IMR-90 (cell line): Measurements from ENCODE around the gene TFEB. TPM values are rescaled to one million over a fixed set of nuclear protein-coding genes. Genes with fewer than 3 reads are reported as not detected.

ENCODE experiments used
- ATAC-seq: fragments of 200-7000 bp; cut with Tn5 transposase; 2 replicates; pipeline ENCODE4 v1.9.1; 2020; ENCODE audit warnings: low read depth, mild to moderate bottlenecking, moderate library complexity
- BruUV-seq: library from RNA; stranded (reverse); fragments of 400-500 nt; replicated peaks from 2 replicates; lab custom pipeline; 2021; lab: Mats Ljungman, UMichigan
- CTCF ChIA-PET: fragments of 300-600 bp; formaldehyde crosslinking; extraction: SDS; loops from one replicate; lab custom pipeline; 2021; ENCODE audit warnings: antibody characterized with exemption; lab: Yijun Ruan, JAX
- POLR2A ChIA-PET: fragments of 300-600 bp; sonication (Branson Sonifier 250); formaldehyde crosslinking; loops from one replicate; lab custom pipeline; 2022; ENCODE audit warnings: antibody characterized with exemption; ENCODE audit not compliant: unreplicated experiment; lab: Charles Lee
- DNase-seq: peaks from one replicate; pipeline ENCODE4 v3.0.0; 2013
- H2AFZ ChIP-seq: replicated peaks from 2 replicates; pipeline ENCODE3; 2013; ENCODE audit warnings: low read length, mild to moderate bottlenecking; ENCODE audit not compliant: poor library complexity
- H2AK5ac ChIP-seq: 2 replicates; pipeline ENCODE4 v1.6.1; 2013; ENCODE audit warnings: low read depth, low read length, inconsistent platforms
- H2AK9ac ChIP-seq: replicated peaks from 2 replicates; pipeline ENCODE3; 2013; ENCODE audit warnings: mild to moderate bottlenecking, low read depth, low read length, moderate library complexity; ENCODE audit not compliant: poor library complexity
- H2BK120ac ChIP-seq: 2 replicates; pipeline ENCODE4 v1.6.1; 2013; ENCODE audit warnings: low read depth, low read length, inconsistent platforms
- H2BK15ac ChIP-seq: 3 replicates; pipeline ENCODE4 v1.6.1; 2013; ENCODE audit warnings: low read depth, low read length, inconsistent platforms
- H2BK20ac ChIP-seq: 2 replicates; pipeline ENCODE4 v1.6.1; 2013; ENCODE audit warnings: low read depth, mild to moderate bottlenecking, inconsistent platforms, low read length, moderate library complexity
- H2BK5ac ChIP-seq: 2 replicates; pipeline ENCODE4 v1.6.1; 2013; ENCODE audit warnings: mild to moderate bottlenecking, low read depth, low read length, inconsistent platforms; ENCODE audit not compliant: poor library complexity, severe bottlenecking
- H3K14ac ChIP-seq: replicated peaks from 2 replicates; pipeline ENCODE4 v1.6.1; 2013; ENCODE audit warnings: low read depth, low read length, inconsistent platforms
- H3K18ac ChIP-seq: 2 replicates; pipeline ENCODE4 v1.6.1; 2013; ENCODE audit warnings: low read depth, low read length, control low read depth
- H3K23ac ChIP-seq: 2 replicates; pipeline ENCODE4 v1.6.1; 2013; ENCODE audit warnings: low read depth, low read length, inconsistent platforms
- H3K27ac ChIP-seq: 2 replicates; pipeline ENCODE4 v1.5.1; 2013; ENCODE audit warnings: mild to moderate bottlenecking, control low read depth, low read length; ENCODE audit not compliant: insufficient read depth
- H3K27me3 ChIP-seq: 2 replicates; pipeline ENCODE4 v1.6.1; 2013; ENCODE audit warnings: low read length; ENCODE audit not compliant: control insufficient read depth, insufficient read depth
- H3K36me3 ChIP-seq: 2 replicates; pipeline ENCODE4 v1.6.1; 2013; ENCODE audit warnings: low read length, mixed read lengths; ENCODE audit not compliant: control insufficient read depth, insufficient read depth
- H3K4ac ChIP-seq: 2 replicates; pipeline ENCODE4 v1.6.1; 2013; ENCODE audit warnings: low read depth, low read length, inconsistent platforms
- H3K4me1 ChIP-seq: 2 replicates; pipeline ENCODE4 v1.6.1; 2013; ENCODE audit warnings: low read length, mixed read lengths; ENCODE audit not compliant: control insufficient read depth, insufficient read depth
- H3K4me2 ChIP-seq: 2 replicates; pipeline ENCODE4 v1.6.1; 2013; ENCODE audit warnings: low read depth, mild to moderate bottlenecking, control low read depth, low read length, moderate library complexity
- H3K4me3 ChIP-seq: 2 replicates; pipeline ENCODE4 v1.5.1; 2013; ENCODE audit warnings: low read depth, mild to moderate bottlenecking, control low read depth, low read length, moderate library complexity; ENCODE audit not compliant: insufficient read depth
- H3K56ac ChIP-seq: 2 replicates; pipeline ENCODE4 v1.6.1; 2013; ENCODE audit warnings: low read length, inconsistent platforms; ENCODE audit not compliant: insufficient read depth; ENCODE audit errors: extremely low read depth
- H3K79me1 ChIP-seq, 2 experiments: 2 replicates each; pipeline ENCODE4 v1.6.1; 2013; ENCODE audit warnings: low read length in 2 of 2, inconsistent platforms in 1 of 2, low read depth in 1 of 2
- H3K9ac ChIP-seq: 2 replicates; pipeline ENCODE4 v1.6.1; 2013; ENCODE audit warnings: low read depth, low read length, control low read depth
- H3K9me1 ChIP-seq: 2 replicates; pipeline ENCODE4 v1.6.1; 2013; ENCODE audit warnings: low read length, inconsistent platforms; ENCODE audit not compliant: insufficient read depth
- H3K9me3 ChIP-seq: 2 replicates; pipeline ENCODE4 v1.6.1; 2013; ENCODE audit warnings: low read length; ENCODE audit not compliant: control insufficient read depth, insufficient read depth
- H4K20me1 ChIP-seq: 2 replicates; pipeline ENCODE4 v1.6.1; 2013; ENCODE audit warnings: low read length, inconsistent platforms; ENCODE audit not compliant: insufficient read depth
- H4K5ac ChIP-seq: 2 replicates; pipeline ENCODE4 v1.6.1; 2013; ENCODE audit warnings: mild to moderate bottlenecking, low read depth, low read length, control low read depth
- H4K8ac ChIP-seq, 2 experiments: 2 replicates each; pipeline ENCODE4 v1.6.1; 2013; ENCODE audit warnings: low read depth in 2 of 2, low read length in 2 of 2, control low read depth in 1 of 2, inconsistent platforms in 1 of 2
- H4K91ac ChIP-seq: 2 replicates; pipeline ENCODE4 v1.6.1; 2013; ENCODE audit warnings: low read depth, low read length, inconsistent platforms; ENCODE audit not compliant: insufficient read depth
- BHLHE40 ChIP-seq: fragments of 150-350 bp; IDR thresholded peaks from 2 replicates; pipeline ENCODE4 v1.6.1; 2016; ENCODE audit warnings: mild to moderate bottlenecking, low read depth, low read length
- CEBPB ChIP-seq: IDR thresholded peaks from 2 replicates; pipeline ENCODE4 v1.6.1; 2012; ENCODE audit warnings: low read depth, low read length, improper control_type of control experiment
- CHD1 ChIP-seq: IDR thresholded peaks from 2 replicates; pipeline ENCODE4 v1.6.1; 2012; ENCODE audit warnings: low read depth, low read length, improper control_type of control experiment
- FOS ChIP-seq: fragments of 150-350 bp; IDR thresholded peaks from 2 replicates; pipeline ENCODE4 v1.6.1; 2016; ENCODE audit warnings: low read depth, low read length
- MAFK ChIP-seq: IDR thresholded peaks from 2 replicates; pipeline ENCODE4 v1.6.1; 2012; ENCODE audit warnings: low read depth, low read length, improper control_type of control experiment
- MAZ ChIP-seq: IDR thresholded peaks from 2 replicates; pipeline ENCODE4 v1.6.1; 2012; ENCODE audit warnings: low read depth, mild to moderate bottlenecking, low read length, improper control_type of control experiment, moderate library complexity, borderline replicate concordance
- MXI1 ChIP-seq: IDR thresholded peaks from 2 replicates; pipeline ENCODE4 v1.6.1; 2012; ENCODE audit warnings: low read depth, mild to moderate bottlenecking, low read length, moderate library complexity, borderline replicate concordance
- NFE2L2 ChIP-seq: fragments of 150-350 bp; IDR thresholded peaks from 2 replicates; pipeline ENCODE4 v1.6.1; 2016; ENCODE audit warnings: low read depth, mild to moderate bottlenecking, low read length
- POLR2A ChIP-seq: IDR thresholded peaks from 2 replicates; pipeline ENCODE4 v1.6.1; 2012; ENCODE audit warnings: mild to moderate bottlenecking, low read depth, low read length
- RAD21 ChIP-seq: IDR thresholded peaks from 2 replicates; pipeline ENCODE4 v1.6.1; 2012; ENCODE audit warnings: low read length, improper control_type of control experiment
- RCOR1 ChIP-seq: IDR thresholded peaks from 2 replicates; pipeline ENCODE4 v1.6.1; 2012; ENCODE audit warnings: mild to moderate bottlenecking, low read length, improper control_type of control experiment; ENCODE audit not compliant: insufficient replicate concordance
- RFX5 ChIP-seq: IDR thresholded peaks from 2 replicates; pipeline ENCODE4 v1.8.0; 2012; ENCODE audit warnings: low read depth, mild to moderate bottlenecking, low read length, moderate library complexity
- SMC3 ChIP-seq: fragments of 150-350 bp; IDR thresholded peaks from 2 replicates; pipeline ENCODE4 v1.6.1; 2016; ENCODE audit warnings: low read depth, mild to moderate bottlenecking, antibody characterized with exemption, low read length, moderate library complexity
- WGBS, 2 experiments: methylation state at CpG; one replicate each; pipeline versions ENCODE4 v1.1.5 to v1.1.7; 2013; ENCODE audit warnings: missing lambda C conversion rate in 2 of 2; ENCODE audit not compliant: insufficient read length in 1 of 2; ENCODE audit errors: extremely low coverage in 2 of 2; 5-methylcytosine and 5-hydroxymethylcytosine counted together
- dilution Hi-C: fragments of 300-500 bp; cut with HindIII; formaldehyde crosslinking; loops from one replicate; pipeline ENCODE4 v1.14.3; 2018; ENCODE audit warnings: low sequenced_read_pairs; ENCODE audit not compliant: unreplicated experiment
- in situ Hi-C: fragments of 300-500 bp; cut with MboI; formaldehyde crosslinking; loops from 3 replicates; pipeline ENCODE4 v1.14.3; 2019; ENCODE audit warnings: low sequenced_read_pairs, inconsistent platforms, mixed read lengths
- intact Hi-C: fragments of 100-400 bp; cut with micrococcal nuclease; formaldehyde crosslinking; loops from 2 replicates; pipeline ENCODE4 v1.10.0; 2022
- polyA plus RNA-seq, 3 experiments: library from polyadenylated mRNA; depleted of rRNA; stranded (reverse); fragments of >200 nt; gene quantifications; 2 replicates each; pipeline ENCODE4 v1.2.3, GENCODE V29; 2012; ENCODE audit warnings: low replicate concordance in 1 of 3
- total RNA-seq: library from RNA; depleted of rRNA; stranded (reverse); fragments of >200 nt; gene quantifications from 2 replicates; pipeline ENCODE4 v1.2.3, GENCODE V29; 2012
- TF ChIP-seq, protein P1 (sequence below): fragments of 150-350 bp; IDR thresholded peaks from 2 replicates; pipeline ENCODE4 v1.6.1; 2017; ENCODE audit warnings: mild to moderate bottlenecking, antibody characterized with exemption, low read length, low read depth
- TF ChIP-seq, protein P2 (sequence below): conservative IDR thresholded peaks from 2 replicates; pipeline ENCODE4 v1.5.1; 2012; ENCODE audit warnings: mild to moderate bottlenecking, low read depth, low read length, improper control_type of control experiment
- TF ChIP-seq, protein P3 (sequence below): fragments of 150-350 bp; IDR thresholded peaks from 2 replicates; pipeline ENCODE4 v1.6.1; 2016; ENCODE audit warnings: low read depth, mild to moderate bottlenecking, low read length, moderate library complexity, borderline replicate concordance

The TFEB gene
- total and polyA plus RNA-seq, 2 of the 4 experiments (the other 2 are of a cell fraction): 4.5 to 4.9 TPM

DNA sequence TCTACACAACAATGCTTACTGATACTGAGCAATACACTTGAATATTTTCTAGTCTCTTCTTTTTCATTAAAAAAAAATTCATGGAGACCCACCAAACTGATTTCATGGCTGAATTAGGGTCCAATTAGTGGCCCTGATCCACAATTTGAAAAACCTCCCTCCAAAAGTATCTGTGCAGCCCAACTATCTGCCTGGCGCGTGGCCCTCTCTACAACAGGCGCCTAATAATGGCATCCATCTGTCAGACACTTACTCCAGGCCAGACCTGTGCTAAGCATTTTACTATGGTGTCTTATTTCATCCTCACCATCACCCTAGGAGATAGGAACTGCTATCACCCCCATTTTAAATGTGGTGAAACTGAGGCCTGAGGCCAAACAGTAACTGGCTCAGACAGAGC is 14.0 kb downstream of the TFEB start:
- in situ Hi-C loops: no loop called here
- WGBS, 2 experiments: 89% methylated on average over 3 of the region's 3 CpGs; no CpG with 5 or more reads in 1 of the 2 experiments
- dilution Hi-C loops: no loop called here

More for the DNA sequence above, 14.0 kb downstream of the TFEB start:
- Histone ChIP-seq H2AK9ac (no peak overlapping the region), H4K8ac (peak overlapping the region in 1 of 2 experiments; percentile 44; a peak in 1 of 4 replicates), H2AK5ac (peak overlapping the region; percentile 32; the same call in 1 of the 2 replicates), H3K4me2 (no peak overlapping the region), H4K91ac (no peak overlapping the region), H4K5ac (no peak overlapping the region), H4K20me1 (no peaks in the 10 kb centered on the region), H3K27ac (no peak overlapping the region), H3K14ac (no peak overlapping the region), H2AFZ (no peak overlapping the region), H3K56ac (no peak overlapping the region), H3K4me1 (peaks cover 23% of the 10 kb centered on the region), H3K18ac (no peak overlapping the region), H2BK20ac (no peak overlapping the region), H3K4me3 (no peak overlapping the region), H3K9ac (no peak overlapping the region), H3K23ac (0 out of 2 replicates have a peak overlapping the region, but pooled peaks have one; percentile 59), H3K9me1 (peaks cover 18% of the 10 kb centered on the region), H2BK5ac (no peak overlapping the region), H3K36me3 (no peaks in the 10 kb centered on the region), H2BK15ac (no peak overlapping the region), H3K79me1 (peaks cover 11 to 14% of the 10 kb centered on the region in 2 experiments), H3K27me3 (no peaks in the 10 kb centered on the region), H3K4ac (no peak overlapping the region), H3K9me3 (no peaks in the 10 kb centered on the region), H2BK120ac (no peak overlapping the region)
- no TSS peak for BruUV-seq
- ATAC-seq (no peak), DNase-seq (no peak)
- intact Hi-C loops: no loop called here
- CTCF ChIA-PET: no interaction called here
- POLR2A ChIA-PET: no interaction called here
- TF ChIP-seq MAFK (no peak), RAD21 (no peak), RFX5 (no peak), CHD1 (no peak), SMC3 (no peak), CEBPB (no peak), MXI1 (no peak), FOS (no peak), MAZ (no peak), NFE2L2 (no peak), BHLHE40 (no peak), RCOR1 (no peak), POLR2A (no peak)
- TF ChIP-seq, protein P1, sequence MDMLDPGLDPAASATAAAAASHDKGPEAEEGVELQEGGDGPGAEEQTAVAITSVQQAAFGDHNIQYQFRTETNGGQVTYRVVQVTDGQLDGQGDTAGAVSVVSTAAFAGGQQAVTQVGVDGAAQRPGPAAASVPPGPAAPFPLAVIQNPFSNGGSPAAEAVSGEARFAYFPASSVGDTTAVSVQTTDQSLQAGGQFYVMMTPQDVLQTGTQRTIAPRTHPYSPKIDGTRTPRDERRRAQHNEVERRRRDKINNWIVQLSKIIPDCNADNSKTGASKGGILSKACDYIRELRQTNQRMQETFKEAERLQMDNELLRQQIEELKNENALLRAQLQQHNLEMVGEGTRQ: no peak
- TF ChIP-seq, protein P2, sequence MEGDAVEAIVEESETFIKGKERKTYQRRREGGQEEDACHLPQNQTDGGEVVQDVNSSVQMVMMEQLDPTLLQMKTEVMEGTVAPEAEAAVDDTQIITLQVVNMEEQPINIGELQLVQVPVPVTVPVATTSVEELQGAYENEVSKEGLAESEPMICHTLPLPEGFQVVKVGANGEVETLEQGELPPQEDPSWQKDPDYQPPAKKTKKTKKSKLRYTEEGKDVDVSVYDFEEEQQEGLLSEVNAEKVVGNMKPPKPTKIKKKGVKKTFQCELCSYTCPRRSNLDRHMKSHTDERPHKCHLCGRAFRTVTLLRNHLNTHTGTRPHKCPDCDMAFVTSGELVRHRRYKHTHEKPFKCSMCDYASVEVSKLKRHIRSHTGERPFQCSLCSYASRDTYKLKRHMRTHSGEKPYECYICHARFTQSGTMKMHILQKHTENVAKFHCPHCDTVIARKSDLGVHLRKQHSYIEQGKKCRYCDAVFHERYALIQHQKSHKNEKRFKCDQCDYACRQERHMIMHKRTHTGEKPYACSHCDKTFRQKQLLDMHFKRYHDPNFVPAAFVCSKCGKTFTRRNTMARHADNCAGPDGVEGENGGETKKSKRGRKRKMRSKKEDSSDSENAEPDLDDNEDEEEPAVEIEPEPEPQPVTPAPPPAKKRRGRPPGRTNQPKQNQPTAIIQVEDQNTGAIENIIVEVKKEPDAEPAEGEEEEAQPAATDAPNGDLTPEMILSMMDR: no peak
- TF ChIP-seq, protein P3, sequence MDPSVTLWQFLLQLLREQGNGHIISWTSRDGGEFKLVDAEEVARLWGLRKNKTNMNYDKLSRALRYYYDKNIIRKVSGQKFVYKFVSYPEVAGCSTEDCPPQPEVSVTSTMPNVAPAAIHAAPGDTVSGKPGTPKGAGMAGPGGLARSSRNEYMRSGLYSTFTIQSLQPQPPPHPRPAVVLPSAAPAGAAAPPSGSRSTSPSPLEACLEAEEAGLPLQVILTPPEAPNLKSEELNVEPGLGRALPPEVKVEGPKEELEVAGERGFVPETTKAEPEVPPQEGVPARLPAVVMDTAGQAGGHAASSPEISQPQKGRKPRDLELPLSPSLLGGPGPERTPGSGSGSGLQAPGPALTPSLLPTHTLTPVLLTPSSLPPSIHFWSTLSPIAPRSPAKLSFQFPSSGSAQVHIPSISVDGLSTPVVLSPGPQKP: no peak
